Subcutaneous abdominal adipose tissue (tissue), 5 donors: ENCODE data around the gene GSG1.

ENCODE experiments used
- H3K27ac ChIP-seq: one replicate; pipeline ENCODE4 v1.7.0; 2013; ENCODE audit warnings: low read depth, mild to moderate bottlenecking, inconsistent platforms, low read length, moderate library complexity
- H3K27me3 ChIP-seq, 5 donors: one replicate each; pipeline ENCODE4 v1.7.0; 2013; ENCODE audit warnings: low read length in 5 of 5, inconsistent platforms in 1 of 5; ENCODE audit not compliant: control insufficient read depth in 5 of 5, insufficient read depth in 4 of 5
- H3K36me3 ChIP-seq, 5 donors: one replicate each; pipeline ENCODE4 v1.7.0; 2013; ENCODE audit warnings: low read length in 5 of 5; ENCODE audit not compliant: control insufficient read depth in 5 of 5, insufficient read depth in 5 of 5
- H3K4me1 ChIP-seq, 5 donors: one replicate each; pipeline ENCODE4 v1.7.0; 2013; ENCODE audit warnings: low read length in 5 of 5, mild to moderate bottlenecking in 3 of 5, moderate library complexity in 1 of 5; ENCODE audit not compliant: control insufficient read depth in 5 of 5, insufficient read depth in 5 of 5
- H3K4me3 ChIP-seq, 5 donors: one replicate each; pipeline ENCODE4 v1.7.0; 2013; ENCODE audit warnings: low read length in 5 of 5, low read depth in 1 of 5
- H3K9ac ChIP-seq, 5 donors: one replicate each; pipeline ENCODE4 v1.7.0; 2013; ENCODE audit warnings: low read length in 5 of 5, mild to moderate bottlenecking in 4 of 5, moderate library complexity in 3 of 5
- H3K9me3 ChIP-seq, 5 donors: one replicate each; pipeline ENCODE4 v1.7.0; 2013; ENCODE audit warnings: low read length in 5 of 5; ENCODE audit not compliant: control insufficient read depth in 5 of 5
- donor health status: healthy.
- donor health status: healthy.
- donor health status: healthy.
- donor health status: healthy.
- donor health status: healthy.

The GSG1 gene

DNA sequence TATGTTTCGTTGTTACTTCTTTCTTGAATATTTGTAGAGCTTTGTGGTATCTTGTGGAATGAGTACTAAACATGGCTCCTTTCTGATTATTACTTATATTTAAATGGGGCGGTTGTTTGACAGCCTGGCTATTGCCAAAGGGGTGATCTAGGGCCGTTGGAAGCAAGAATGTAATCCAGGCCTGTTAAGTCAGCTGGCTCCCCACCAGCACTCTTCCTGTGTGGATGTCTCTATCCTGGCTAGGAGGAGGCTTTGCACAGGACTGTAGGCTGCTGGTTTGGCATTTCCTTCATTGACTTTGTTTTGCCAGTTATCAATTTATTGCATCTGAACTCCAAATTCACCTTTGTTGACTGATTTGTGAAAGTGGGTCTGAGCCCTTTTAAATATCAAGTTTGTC is 53.7 kb downstream of the GSG1 start:
- no peak overlapping the region for H3K27ac ChIP-seq
- no peak overlapping the region for H3K4me3 ChIP-seq
- H3K27me3 ChIP-seq: no peaks in the 10 kb centered on the region
- no peaks in the 10 kb centered on the region for H3K9me3 ChIP-seq
- H3K9ac ChIP-seq: no peak overlapping the region
- H3K4me1 ChIP-seq: peaks cover 2 to 24% (median 7%) of the 10 kb centered on the region in 5 donors
- H3K36me3 ChIP-seq: no peaks in the 10 kb centered on the region

DNA sequence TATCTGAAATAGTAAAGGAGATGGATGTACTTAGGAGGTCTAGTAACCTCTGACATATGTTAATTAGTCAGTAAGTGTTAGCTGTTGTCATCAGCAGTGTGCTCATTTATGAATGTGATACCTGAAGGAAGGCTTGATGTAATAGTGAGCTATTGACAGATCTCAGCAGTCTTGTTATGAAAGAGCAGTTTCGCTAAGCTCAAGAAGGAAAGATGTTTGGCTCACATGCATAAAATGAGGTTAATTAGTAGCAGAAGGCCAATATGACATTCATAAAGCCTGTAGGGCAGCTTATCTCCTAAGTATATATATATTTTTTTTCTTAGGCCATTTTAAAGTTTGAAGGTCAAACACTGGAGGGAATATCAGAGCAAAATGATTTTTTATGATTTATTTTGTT is 56.5 kb downstream of the GSG1 start:
- H3K27ac ChIP-seq: no peak overlapping the region

DNA sequence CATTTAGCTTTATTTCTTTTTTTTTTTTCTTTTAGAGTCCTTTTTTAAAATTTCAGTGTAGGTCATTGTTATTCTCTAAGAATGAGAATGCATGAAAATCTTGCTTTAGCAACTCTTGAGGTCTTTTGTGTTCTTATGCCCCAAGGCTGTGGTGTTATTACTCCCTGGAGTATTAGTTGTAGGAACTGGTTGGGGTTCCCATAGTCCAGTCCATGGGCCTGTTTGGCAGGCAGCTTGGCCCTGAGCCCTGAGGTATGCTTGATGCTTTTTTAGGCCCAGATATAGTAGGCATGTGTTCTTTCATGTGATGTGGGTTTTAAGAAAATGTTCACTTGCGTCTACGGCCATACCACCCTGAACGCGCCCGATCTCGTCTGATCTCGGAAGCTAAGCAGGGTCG is 57.7 kb downstream of the GSG1 start:
- H3K27me3 ChIP-seq: no peaks in the 10 kb centered on the region

More for the DNA sequence above, 56.5 kb downstream of the GSG1 start:
- Histone ChIP-seq H3K9me3 (no peaks in the 10 kb centered on the region), H3K4me3 (no peak overlapping the region), H3K9ac (no peak overlapping the region), H3K4me1 (peaks cover 3 to 27% (median 17%) of the 10 kb centered on the region in 5 donors), H3K27me3 (no peaks in the 10 kb centered on the region), H3K36me3 (no peaks in the 10 kb centered on the region)

DNA sequence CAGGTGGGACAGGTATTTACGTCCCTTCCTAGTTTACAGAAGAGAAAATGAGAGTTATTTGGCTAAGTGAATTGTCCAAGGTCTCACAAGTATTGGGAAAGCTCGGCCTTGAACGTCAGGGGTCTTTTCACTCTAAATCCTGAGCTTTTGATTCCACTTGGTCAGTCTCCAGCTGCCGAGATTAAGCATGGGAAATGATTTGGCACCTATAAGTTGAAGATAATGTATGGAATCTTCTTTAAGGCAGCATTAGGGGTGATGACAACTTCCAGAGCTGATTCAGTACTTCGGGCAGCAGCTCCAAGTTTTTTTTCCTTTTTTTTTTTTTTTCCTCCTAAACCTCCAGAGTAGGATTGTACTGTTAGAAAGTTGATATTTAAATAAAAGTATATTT is 58.6 kb downstream of the GSG1 start:
- H3K4me3 ChIP-seq: peak overlapping the region; percentile 65 to 99 (median 93)

More for the DNA sequence above, 57.7 kb downstream of the GSG1 start:
- Histone ChIP-seq H3K9me3 (no peaks in the 10 kb centered on the region), H3K36me3 (no peaks in the 10 kb centered on the region), H3K27ac (no peak overlapping the region), H3K9ac (no peak overlapping the region), H3K4me1 (peaks cover 3 to 27% (median 17%) of the 10 kb centered on the region in 5 donors), H3K4me3 (no peak overlapping the region)

DNA sequence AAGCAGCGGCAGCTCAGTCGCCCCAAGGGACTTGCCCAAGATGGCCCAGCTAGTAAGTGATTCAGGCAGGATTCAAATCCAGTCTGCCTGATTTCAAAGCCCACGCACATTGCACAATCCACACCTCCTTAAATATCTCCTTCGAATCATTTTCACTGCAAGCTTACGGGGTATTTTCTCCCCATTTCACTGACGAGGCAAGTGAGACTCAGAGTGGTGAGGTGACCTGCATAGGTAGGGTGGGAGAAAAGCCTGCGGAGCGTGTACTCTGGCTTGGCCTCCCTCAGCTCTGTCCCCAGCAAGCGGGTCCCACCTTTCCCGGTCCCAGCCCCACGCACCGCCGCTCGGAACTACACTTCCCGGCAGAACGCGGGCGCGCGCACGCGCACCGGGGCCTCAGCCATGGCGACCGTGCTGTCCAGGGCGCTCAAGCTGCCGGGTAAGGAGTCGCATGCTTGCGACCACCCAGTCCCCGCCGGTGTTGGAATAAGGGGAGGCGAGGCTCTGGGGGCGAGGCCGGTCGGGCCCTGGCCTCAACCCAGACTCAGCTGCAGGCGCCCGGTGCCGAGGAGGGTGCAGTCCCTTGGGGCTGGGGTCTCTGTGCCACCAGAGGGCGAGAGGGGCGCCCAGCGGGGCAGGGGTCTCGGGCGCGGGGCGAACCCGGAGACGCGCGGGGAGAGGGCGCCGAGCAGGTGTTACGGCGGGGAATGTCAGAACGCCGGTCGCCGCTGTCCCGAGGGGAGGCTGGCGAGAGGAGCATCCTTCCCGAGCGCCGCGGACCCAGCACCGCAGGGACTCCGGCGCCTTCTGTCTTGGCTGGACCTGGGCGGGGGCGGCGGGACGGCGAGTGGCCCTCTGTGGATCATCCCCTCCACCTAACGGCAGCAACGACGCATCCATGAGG is 59.2 kb downstream of the GSG1 start, which contains the start of gene FAM234B:
TSS of gene FAM234B (plus strand) at position 380 of the 904 bp plus-strand sequence. CDS start at position 403, 23 bp downstream.
- no peaks in the 10 kb centered on the region for H3K27me3 ChIP-seq
- H3K4me3 ChIP-seq: peak within 1 kb of the TSS; percentile 81 to 99 (median 93)
- no peaks in the 10 kb centered on the region for H3K36me3 ChIP-seq
- H3K9ac ChIP-seq: peak within 1 kb of the TSS; percentile 19 to 92 (median 82)
- H3K4me1 ChIP-seq: peaks cover 3 to 20% (median 11%) of the 10 kb centered on the region in 5 donors
- no peaks in the 10 kb centered on the region for H3K9me3 ChIP-seq
- H3K27ac ChIP-seq: peak within 1 kb of the TSS; percentile 54

More for the DNA sequence above, 58.6 kb downstream of the GSG1 start:
- no peaks in the 10 kb centered on the region for H3K27me3 ChIP-seq
- H3K9ac ChIP-seq: peak overlapping the region; percentile 19 to 92 (median 82)
- peaks cover 3 to 22% (median 11%) of the 10 kb centered on the region in 5 donors for H3K4me1 ChIP-seq
- no peaks in the 10 kb centered on the region for H3K9me3 ChIP-seq
- no peak overlapping the region for H3K27ac ChIP-seq
- no peaks in the 10 kb centered on the region for H3K36me3 ChIP-seq

DNA sequence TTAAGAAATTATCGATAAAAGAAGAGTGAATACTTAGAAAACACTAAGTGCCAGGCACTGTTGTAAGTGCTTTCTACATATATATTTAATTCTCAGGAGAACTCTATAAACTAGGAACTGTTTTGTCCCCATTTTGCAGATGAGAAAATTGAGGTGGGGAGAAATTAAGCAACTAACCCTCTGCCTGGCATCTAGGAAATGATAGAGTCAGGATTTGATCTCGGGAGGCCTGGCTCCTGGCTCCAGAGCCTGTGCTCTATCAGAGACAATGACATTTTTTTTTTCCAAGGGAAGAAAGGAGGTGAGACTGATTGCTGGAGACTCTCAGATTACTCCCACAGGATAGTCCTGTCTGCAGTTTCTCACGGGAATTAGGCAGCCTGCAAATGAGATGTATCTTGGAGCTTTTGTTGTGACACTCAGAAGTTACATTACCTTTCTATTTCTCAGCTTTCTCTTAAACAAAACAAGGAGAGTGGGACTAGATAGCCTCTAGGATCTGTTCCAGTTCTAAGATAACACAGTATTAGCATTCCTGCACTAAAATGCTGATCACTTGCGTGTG is 60.7 kb downstream of the GSG1 start:
- H3K9me3 ChIP-seq: no peaks in the 10 kb centered on the region
- no peaks in the 10 kb centered on the region for H3K36me3 ChIP-seq
- H3K27me3 ChIP-seq: no peaks in the 10 kb centered on the region
- no peak overlapping the region for H3K27ac ChIP-seq
- no peak overlapping the region for H3K4me3 ChIP-seq
- H3K4me1 ChIP-seq: peaks cover 3 to 20% (median 11%) of the 10 kb centered on the region in 5 donors
- no peak overlapping the region for H3K9ac ChIP-seq

DNA sequence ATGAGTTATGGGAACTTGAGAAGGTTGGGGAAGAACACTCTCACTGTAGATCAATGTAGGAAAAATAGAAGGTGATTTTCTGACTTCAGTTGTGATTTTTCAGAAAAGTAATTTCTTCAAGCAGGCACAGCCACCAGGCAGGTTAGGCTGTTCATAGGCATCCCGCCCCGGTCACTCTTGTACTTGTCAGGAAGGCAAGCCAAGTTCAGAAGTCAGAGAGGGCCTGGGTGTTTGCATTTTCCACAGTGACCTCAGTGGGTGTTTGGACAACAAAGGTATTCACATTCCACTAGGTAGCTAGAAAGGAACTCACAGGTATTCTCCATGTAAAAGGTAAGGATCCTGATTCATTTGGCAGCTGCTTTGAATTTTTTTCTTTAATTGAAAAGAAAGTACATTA is 62.2 kb downstream of the GSG1 start:
- peaks cover 3 to 20% (median 11%) of the 10 kb centered on the region in 5 donors for H3K4me1 ChIP-seq
- no peak overlapping the region for H3K27ac ChIP-seq
- H3K36me3 ChIP-seq: no peaks in the 10 kb centered on the region
- no peak overlapping the region for H3K4me3 ChIP-seq
- no peak overlapping the region for H3K9ac ChIP-seq
- H3K27me3 ChIP-seq: no peaks in the 10 kb centered on the region
- no peaks in the 10 kb centered on the region for H3K9me3 ChIP-seq

DNA sequence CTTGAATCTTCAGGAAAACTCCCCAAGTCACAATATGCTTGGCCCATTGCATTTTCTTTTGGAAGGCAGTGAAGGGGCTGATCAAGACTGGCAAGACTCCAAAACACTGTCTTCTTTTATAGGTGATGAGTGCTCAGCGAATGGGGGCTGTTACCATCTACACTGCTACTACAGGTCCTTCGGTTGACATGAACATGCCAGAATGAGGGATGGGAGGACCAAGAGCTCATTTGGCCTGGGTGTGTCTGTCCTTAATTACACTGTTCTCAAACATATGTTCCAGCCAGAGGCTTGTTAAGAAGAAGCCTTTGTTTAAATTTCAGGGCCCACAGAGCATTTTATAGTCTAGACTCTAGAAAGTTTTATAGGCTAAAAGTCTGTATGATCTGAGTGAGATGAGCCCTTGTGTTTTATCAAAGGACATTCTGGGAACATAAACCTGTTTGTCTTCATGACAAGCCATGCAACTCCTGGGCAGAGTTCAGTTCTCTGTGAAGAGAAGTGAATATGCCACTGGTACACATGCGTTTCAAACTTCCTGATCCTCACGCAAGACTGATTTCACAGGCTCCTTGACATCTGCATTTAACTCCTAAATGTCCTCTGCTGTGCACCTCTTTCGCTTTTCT is 64.0 kb downstream of the GSG1 start:
- Histone ChIP-seq H3K36me3 (no peaks in the 10 kb centered on the region), H3K27ac (no peak overlapping the region), H3K4me3 (no peak overlapping the region), H3K4me1 (peaks cover 0 to 9% (median 5%) of the 10 kb centered on the region in 5 donors), H3K27me3 (no peaks in the 10 kb centered on the region), H3K9me3 (no peaks in the 10 kb centered on the region), H3K9ac (no peak overlapping the region)

DNA sequence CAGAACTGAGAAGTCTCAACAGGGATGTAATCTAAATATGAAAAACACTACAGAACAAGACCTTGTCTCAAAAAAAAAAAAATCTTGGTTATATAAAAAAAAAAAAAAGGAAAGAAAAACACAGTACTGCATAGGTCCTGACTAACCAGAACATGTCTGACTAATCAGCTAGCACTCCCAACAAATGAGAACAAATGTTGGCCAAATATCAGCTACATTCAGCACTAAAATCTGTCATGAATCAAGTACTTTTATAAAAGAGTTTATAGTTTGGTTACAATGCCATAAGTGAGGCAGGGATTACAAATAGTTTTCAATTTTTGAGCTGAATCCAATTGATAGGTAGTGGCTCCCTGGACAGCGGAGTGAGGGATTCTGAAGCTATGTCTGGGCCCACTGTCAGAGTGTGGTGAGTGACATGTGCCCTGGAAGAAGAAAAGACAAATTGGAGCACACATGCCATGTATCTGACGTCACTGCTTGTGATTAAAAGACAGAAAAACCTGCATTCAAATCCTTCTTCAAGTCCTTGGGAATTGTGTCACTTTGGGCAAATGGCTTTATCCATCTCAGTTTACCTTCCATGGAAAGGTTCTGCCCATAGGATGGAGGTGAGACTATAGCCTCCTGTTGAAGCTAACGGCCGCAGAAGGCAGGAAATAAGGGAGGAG is 64.8 kb downstream of the GSG1 start:
- peaks cover 0 to under 1% (median under 1%) of the 10 kb centered on the region in 5 donors for H3K4me1 ChIP-seq
- no peak overlapping the region for H3K4me3 ChIP-seq
- no peak overlapping the region for H3K9ac ChIP-seq
- H3K27me3 ChIP-seq: no peaks in the 10 kb centered on the region
- no peak overlapping the region for H3K27ac ChIP-seq
- H3K9me3 ChIP-seq: no peaks in the 10 kb centered on the region
- no peaks in the 10 kb centered on the region for H3K36me3 ChIP-seq
